GM19328 (cell line): ENCODE results near the gene FGGY.
"Not testable (repeated sequence)": the region's sequence is repeated elsewhere in the genome, so short reads cannot be mapped to it uniquely, and the experiment has no call there.

Experiments used
- ATAC-seq: cut with Tn5 transposase; IDR thresholded peaks from one replicate; pipeline ENCODE4 v1.9.1; 2021; ENCODE audit warnings: mild to moderate bottlenecking, moderate library complexity; ENCODE audit not compliant: unreplicated experiment

FGGY gene

DNA sequence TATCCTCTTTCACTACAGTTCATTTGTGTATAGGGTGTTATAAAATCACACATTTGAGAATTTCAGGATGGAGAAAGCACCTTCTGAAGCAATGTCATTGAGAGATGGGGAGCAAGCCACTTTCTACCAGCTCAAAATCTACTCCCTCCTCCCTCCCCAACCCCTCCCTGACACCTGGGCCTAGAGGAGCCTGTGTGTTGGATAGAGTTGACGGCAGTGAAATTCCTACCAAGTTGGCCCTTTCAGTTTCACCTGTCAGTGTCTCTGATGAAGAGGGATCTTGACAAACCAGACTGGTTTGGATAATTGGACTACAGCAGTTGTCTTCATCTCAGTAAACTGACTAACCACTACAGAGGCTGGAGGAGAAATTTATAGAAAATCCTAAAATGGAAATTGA is 392.8 kb downstream of the FGGY start:
- no peak for ATAC-seq

DNA sequence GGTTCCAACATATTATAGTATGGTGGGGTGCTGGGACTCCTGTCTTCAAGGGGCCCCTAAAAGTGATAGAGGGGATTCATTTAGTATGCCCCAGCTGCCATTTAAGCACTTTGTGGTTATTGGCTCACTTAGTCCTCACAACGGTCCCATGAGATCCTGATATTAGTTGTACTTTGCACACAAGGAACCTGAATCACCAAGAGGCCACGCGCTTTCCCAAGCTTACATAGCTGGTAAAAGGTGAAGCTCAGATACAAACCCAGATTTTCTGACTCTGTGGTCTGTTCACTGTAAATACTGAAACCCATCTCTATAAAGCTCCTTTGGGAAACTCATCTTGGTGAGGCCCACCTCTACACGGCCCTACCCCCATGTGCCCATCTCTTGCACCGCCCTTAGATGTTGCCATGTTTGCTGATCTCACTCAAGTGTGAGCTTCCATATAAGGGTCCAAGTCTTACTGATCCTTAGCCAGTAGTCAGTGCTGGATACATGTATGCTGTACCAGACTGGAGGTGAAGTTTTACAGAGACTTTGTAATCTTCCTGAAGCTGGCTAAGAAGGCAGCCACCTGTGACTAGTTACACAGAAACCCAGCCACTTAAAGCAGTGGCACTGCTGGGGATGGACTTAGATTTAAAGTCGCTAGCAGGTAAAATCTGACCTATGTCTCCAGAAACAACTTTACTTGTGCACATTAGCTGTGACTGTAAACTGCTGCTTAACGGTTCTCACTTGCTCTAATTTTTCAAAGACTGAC is 393.5 kb downstream of the FGGY start:
- ATAC-seq: no peak

DNA sequence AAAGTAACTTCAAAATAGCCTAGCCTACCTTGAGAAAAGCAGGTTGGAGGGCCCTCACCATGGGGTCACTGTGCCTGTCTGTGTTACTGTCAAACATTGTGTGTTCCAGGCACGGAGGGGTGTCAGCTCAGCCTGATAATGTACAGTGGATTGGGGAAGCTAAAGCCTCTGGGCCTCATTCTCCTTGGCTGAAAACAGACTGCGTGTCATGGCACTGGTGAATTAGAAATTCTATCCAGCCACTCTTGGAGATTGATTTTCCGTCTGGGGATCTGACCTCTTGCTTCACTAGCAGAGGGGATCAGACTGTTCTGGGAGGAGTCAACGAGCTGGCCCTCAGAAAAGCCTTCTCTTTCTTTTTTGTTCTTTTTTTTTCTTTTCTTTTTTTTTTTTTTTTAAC is 394.4 kb downstream of the FGGY start:
- no peak for ATAC-seq

DNA sequence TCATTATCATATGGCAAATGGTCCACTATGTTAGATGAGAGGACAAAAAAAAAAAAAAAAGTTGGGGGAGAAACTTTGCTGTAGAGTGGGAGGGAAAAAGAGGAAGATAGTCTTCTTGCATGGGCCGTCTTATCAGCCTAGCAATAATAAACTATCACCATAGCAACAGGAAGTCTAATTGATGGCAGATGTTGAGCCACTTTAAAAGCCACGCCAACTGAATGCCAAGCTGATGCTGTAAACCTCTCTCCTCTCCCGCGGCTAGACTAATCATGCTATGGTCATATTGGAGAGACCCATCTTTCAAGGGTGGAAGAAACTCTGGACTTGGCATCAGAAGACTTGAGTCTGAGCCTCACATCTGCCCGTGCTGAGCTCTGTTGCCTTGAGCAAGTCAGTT is 395.7 kb downstream of the FGGY start:
- ATAC-seq: no peak

DNA sequence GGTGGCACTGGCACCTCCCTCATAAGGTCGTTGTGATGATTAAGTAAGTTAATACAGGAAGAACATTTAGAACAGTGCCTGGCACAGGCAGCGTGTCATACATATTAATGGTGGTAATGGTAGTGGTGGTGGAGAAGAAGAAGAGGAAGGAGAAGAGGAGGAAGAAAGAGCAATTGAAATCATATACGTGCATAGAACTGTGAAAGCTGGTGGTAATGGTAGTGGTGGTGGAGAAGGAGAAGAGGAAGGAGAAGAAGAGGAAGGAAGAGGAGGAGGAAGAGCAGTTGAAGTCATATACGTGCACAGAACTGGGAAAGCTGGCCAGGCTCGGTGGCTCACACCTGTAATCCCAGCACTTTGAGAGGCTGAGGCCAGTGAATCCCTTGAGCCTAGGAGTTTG is 396.5 kb downstream of the FGGY start:
- ATAC-seq: no peak

DNA sequence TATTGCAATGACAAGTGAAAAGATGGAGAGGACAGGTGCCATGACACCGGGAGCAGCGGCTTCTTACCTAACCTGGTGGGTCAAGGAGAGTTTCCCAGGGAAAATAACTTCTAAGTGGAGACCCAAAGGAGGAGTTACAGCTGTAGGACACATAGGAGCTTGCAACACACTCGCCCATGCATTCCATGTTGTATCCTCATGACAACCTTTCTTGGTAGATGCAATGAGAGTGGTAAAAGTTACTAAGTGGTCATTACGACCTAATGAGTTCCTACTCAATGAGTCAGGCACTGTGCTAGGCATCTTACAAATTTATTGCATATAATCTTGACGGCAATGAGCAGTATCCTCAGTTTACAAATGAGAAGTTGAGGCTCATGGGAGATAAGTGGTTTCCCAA is 398.4 kb downstream of the FGGY start:
- ATAC-seq: no peak

DNA sequence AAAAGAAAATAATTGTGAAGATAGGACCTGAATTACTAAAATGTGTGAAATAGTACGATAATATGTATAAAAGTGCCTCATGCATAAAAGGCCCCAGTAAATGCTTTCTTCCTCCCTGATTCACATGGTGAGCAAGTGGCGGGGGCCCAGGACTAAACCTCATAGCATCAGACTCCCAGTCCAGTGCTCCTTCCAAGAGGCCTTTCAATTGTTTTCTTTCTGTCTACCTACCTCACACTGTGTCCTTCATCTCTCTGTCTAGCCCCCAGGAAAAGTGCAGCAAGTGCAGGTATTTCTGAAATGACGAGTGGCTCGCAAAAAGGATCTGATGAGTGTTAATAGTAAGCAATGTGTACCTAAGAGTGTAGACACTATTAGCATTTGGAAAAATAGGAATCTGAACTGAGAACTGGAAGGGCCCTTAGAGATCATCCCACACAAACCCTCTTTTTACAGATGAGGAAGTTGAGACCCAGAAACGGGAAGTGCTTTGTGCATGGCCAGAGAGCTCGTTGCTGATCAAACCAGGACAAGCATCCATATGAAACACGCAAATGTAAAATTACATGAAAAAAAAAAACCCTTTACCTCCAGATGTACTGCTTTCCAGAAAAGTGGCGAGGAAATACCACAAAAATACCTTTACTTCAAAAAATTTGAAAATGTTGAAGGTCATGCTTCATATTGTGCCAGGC is 399.7 kb downstream of the FGGY start:
- ATAC-seq: no peak

DNA sequence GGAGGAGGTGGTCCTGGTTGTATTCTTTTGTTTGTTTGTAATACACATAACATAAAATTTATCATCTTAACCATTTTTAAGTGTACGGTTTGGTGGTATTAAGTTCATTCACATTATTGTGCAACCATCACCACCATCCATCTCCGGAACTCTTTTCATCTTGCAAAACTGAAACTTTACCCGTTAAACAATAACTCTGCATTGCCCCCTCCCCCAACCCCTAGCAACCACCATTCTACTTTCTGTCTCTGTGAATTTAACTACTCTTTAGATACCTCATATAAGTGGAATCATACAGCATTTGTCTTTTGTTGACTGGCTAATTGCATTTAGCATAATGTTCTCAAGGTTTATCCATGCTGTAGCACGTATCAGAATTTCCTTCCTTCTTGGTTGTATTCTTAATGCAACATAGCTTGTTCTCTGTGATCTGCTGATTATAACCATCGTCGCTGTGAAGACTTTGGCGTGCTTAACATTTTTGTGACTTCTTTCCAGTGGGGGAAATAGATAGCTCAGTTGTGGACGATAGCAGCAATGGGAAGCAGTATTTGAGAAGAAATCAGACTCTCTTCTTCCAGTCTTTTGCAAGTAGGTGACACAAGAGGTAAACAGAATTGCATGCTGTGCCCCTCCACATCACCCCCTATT is 400.4 kb downstream of the FGGY start:
- ATAC-seq: no peak

DNA sequence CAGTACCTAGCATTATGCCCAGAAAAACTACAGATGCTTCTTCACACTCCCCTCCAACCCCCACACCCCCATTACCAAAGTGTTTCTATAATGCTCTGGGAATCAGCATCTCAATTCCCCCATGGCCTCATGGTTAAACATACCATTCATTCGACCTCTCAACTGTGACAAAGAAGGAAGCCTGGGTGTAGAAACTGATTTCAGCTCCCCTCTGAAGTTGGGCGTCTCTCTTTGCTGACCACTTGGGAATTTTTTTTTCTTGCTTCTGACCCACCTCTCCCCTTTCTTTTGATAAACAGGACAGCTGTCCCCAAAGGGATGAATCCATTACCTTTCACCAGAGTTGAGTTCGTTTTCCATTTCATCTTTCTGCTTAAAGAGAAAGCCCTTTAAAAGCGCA is 401.5 kb downstream of the FGGY start:
- ATAC-seq: no peak

DNA sequence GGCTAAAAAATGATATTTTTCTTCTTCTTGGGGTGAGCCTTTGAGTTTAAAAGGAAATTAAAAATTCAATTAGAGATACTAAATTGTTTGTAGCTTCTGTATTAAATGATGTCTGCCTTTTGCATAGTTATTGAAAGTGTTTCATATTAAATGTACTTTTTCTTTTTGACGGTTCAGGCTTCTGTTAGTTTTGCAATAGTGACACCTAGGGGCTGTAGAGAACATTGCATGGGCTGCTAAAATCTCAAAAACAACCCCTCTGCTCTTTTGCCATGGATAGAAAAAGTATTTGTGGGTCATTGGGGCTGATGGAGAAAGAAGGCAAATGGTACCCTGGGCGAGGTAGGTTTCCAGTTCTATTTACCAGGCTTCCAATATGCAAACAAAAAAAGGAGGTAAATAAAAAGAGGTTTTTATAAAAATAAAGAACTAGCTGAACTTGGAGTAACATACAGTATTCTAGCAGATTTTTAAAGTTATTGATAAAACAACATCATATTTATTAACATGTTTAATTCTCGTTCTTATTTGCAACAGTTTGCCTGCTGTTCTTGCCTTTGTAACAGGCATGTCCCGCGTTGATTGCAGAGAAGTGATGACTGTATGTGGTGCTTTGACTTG is 402.4 kb downstream of the FGGY start:
- ATAC-seq: no peak

DNA sequence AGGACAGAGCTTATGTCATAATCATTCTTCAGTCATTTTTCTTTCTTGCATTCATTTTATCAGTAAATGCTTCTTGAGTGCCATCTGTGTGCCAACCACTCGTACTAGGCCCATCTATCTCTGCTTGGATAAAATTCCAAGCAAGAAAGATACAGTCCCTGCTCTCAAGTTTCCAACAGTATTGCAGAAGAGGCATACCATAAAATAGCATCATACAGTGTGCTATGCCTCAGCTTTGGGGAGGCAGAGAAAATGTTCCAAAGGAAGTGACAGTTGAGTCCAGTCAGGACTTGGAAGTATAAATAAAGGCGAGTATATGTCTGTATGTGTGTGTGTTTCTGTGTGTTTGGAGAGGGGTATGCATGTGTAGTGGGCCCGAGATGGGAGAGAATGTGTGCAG is 404.5 kb downstream of the FGGY start:
- ATAC-seq: no peak

DNA sequence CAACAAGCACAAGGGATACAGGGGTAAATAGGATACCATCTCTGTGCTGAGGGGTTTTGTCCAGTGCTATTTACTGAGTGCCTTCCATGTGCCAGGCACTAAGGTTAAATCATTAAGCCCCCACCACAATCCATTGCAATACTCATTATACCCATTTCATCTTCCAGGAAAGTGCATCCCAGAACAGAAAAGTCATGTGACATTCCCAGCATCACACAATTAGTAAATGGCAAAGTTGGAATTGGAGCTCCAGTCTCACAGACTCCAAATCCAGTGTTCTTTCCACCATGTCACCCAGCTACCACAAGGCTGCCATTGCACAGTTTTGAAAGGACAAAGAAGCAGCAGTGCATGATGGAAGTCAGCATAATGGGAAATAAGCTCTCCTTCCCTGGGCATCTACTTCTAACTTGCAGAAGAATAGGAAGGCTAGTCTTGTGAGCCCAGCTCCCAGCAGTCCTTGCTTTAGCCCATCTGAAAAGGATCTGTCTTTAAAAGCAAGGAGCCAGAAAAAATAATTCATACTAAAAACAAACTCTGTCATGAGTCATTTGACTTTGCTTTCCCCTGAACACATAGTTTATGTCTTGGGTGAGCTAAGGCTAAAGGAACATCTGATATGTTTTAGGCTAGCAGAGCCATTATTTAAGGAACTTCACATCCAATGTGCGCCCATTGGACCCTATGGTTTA is 406.5 kb downstream of the FGGY start:
- no peak for ATAC-seq

DNA sequence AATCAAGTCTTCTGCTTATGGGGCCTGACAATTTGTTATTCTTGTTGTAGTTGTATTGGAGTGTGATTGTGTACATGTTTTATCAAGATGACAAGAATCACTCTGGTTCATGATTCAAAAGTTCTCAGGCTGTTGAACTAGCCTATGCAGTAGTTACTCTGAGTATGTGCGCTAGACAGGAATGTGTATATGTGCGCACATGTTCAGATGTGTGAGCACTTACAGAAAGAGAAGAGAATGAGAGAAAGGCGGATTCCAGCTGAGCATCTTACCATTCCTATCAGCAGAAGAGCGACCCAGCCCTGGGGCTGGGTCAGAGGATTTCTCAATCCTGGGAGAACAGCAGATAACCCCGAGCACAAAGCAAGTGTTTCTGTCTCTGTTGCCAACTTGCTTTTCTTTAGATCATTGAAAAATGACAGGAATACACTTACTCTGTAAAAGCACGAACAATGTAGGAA is 407.1 kb downstream of the FGGY start:
- no peak for ATAC-seq

DNA sequence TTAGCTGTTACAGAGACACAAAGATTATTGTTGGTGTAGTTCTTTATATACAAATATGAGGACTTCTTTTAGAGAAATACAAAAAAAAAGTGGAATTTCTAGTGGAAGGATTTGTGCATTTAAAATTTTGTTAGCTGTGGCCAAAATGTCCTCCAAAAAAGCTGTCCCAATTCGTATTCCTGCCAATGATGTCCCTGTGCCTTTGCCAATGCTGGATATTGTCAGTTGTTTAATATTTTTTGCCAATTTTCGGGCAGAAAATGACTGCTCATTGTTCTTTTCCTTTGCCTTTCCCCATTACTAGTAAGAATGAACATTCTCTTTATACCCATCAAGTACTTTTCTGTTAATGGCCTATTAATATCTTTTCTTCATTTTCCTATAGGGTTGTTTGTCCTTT is 407.8 kb downstream of the FGGY start:
- no peak for ATAC-seq

DNA sequence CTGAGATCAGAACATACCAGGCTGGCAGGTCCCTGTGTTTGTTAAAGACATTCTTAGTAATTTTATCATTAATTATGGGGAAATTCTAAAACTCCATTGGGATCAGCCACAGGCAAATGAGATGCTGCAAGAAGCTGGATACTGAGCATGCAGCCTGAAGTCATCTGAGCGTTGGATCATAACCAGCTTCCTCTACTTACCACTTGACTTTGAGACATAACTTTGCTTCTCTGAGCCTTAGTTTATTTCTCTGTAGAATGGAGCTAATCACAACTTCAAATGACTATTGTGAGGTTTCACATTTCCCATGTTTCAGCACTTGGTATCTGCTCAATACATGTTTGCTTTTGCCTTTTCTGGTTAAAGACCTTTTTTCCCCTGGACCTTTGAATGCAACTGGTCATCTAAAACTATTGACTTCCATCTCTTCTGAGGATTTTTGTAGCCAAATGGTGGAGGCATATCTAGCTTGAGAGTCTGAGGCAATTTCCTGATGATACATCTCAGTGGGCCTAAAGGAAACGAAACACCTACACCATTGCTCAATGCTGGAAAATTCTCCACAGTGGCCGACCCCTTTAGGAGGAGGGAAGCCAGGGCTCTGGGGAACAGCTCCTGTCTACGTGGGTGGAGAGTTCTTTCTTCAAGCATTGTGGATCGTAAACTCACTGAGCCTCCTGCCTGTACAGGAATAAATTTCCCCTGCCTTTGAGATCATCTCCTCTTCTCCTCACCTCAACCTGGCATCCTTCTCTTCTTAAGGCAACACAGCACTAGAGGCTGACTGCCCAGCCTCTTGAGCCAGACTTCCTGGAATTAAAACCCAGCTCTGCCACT is 408.8 kb downstream of the FGGY start:
- ATAC-seq: no peak

DNA sequence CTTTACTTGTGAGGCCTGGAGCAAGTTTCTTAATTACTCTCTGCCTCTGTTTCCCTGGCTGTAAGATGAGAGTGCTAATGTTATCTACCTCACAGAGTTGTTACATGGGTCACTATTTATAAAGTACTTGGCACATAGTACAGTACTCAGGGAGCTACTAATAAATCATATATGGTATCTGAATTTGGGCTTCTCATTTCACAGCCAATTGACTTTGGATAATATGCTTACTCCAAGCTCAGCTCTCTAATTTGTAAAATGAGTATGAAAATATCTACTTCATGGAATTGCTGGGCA is 409.4 kb downstream of the FGGY start:
- ATAC-seq: no peak

DNA sequence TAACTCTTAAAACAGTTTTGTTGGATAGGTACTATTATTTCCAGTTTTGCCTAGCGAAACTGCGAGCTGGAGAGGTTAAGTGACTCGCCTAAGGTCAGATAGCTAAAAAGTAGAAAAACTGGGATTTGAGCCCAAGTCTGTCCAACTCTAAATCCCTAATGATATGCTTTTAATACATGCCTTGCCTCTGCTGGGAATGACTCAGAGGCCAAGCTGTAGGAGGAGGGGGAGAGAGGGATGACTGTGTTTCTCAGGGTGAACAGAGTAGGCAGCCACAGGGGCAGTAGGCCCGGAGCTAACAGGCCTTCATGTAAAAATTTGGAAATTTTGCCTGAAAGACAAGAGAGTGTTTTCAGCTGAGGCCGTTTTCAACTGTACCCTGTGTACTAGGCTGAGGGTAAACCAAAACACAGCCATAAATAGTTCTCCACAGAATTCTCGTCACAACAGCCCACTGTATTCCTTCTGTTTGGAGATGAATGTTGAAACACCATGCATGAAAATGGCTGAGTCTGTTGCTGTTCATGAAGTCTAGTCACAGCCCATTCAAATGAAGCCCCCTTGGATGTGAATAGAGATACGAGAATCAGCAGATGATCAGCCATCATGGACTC is 410.4 kb downstream of the FGGY start:
- no peak for ATAC-seq

DNA sequence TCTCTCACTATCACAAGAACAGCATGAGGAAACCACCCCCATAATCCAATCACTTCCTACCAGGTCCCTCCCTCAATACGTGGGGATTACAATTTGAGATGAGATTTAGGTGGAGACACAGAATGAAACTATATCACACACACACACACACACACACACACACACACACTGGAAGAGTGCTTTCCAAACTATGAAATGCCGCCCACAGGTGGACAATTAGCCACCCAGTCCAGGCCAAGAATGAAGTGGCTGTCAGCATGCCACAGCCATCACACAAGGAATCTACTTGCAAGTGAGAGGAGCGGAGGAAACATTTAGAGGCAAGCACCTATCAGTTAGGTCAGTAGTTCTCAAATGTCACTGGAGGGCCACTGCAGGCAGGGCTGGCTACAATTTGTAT is 412.4 kb downstream of the FGGY start:
- ATAC-seq: no peak

DNA sequence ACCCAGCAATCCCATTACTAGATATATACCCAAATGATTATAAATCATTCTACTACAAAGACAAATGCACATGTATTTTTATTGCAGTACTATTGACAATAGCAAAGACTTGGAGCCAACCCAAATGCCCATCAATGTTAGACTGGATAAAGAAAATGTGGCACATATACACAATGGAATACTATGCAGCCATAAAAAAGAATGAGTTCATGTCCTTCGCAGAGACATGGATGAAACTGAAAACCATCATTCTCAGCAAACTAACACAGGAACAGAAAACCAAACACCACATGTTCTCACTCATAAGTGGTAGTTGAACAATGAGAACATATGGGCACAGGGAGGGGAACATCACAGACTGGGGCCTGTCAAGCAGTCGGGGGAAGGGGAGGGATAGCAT is 414.0 kb downstream of the FGGY start:
- not testable (repeated sequence) for ATAC-seq

DNA sequence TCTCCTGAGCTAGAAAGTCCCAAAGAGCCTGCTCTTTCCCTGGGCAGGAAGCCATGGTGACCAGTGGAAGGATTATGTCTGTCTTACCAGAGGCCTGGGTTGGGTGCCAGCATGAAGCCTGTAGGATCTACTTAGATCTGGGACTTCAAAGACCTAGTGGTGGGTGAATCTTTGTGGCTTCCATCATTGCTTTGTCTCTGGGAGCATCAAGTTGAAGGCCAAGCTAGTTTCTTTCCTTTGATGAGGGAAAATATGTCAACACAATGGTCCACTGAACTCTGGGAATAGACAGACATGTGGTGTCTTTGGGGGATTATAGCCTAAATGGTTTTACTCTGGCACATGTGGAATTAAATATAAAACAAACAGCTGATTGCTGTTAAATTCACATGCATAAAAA is 417.3 kb downstream of the FGGY start:
- no peak for ATAC-seq
